Measurements from ENCODE around the gene RPL10A.

Gene RPL10A

GRCh38 chr6:35492974-35493284 is 24.7 kb downstream of the RPL10A start:
- DNase-seq: no peak

- no peak for DNase-seq
Observed at GRCh38 chr6:35493307-35493983, 25.2 kb downstream of the RPL10A start.

GRCh38 chr6:35494161-35494563 is 26.0 kb downstream of the RPL10A start:
- peak; percentile 67 for DNase-seq

GRCh38 chr6:35495258-35496035 is 27.2 kb downstream of the RPL10A start:
- DNase-seq: no peak

GRCh38 chr6:35496036-35496840 is 28.0 kb downstream of the RPL10A start:
- peak; percentile 54 for DNase-seq

- peak; percentile 86 for DNase-seq
Observed at GRCh38 chr6:35496841-35497570, 28.8 kb downstream of the RPL10A start, which contains the start of gene TEAD3. TEAD3 (minus strand) TSS chr6:35497079.

- DNase-seq: peak; percentile 93
Observed at GRCh38 chr6:35497571-35498421, 29.6 kb downstream of the RPL10A start.

- peak; percentile 46 for DNase-seq
Observed at GRCh38 chr6:35498422-35499067, 30.3 kb downstream of the RPL10A start.

GRCh38 chr6:35499372-35499771 is 31.2 kb downstream of the RPL10A start:
- no peak for DNase-seq

GRCh38 chr6:35500782-35501181 is 32.6 kb downstream of the RPL10A start:
- peak; percentile 82 for DNase-seq

- no peak for DNase-seq
Observed at GRCh38 chr6:35501784-35502183, 33.6 kb downstream of the RPL10A start.

GRCh38 chr6:35503534-35503933 is 35.3 kb downstream of the RPL10A start:
- no peak for DNase-seq

- DNase-seq: no peak
Observed at GRCh38 chr6:35505999-35506412, 37.8 kb downstream of the RPL10A start.

- DNase-seq: no peak
Observed at GRCh38 chr6:35506536-35506935, 38.3 kb downstream of the RPL10A start.

GRCh38 chr6:35507221-35507620 is 39.0 kb downstream of the RPL10A start:
- DNase-seq: peak; percentile 44

- DNase-seq: no peak
Observed at GRCh38 chr6:35508027-35508426, 39.8 kb downstream of the RPL10A start.

- DNase-seq: no peak
Observed at GRCh38 chr6:35508542-35508941, 40.3 kb downstream of the RPL10A start.

GRCh38 chr6:35510916-35511561 is 42.8 kb downstream of the RPL10A start:
- no peak for DNase-seq

GRCh38 chr6:35511562-35511941 is 43.4 kb downstream of the RPL10A start:
- no peak for DNase-seq

GRCh38 chr6:35512006-35512405 is 43.8 kb downstream of the RPL10A start:
- no peak for DNase-seq

GRCh38 chr6:35512740-35513139 is 44.5 kb downstream of the RPL10A start, which contains the start of gene TULP1:
TULP1 (minus strand) TSS chr6:35512896; CDS start chr6:35512858, 38 bp downstream.
- DNase-seq: no peak
